Omental fat pad (tissue), 4 donors: ENCODE results near the gene SMC1B. TPM values are rescaled to one million over a fixed set of nuclear protein-coding genes. Genes with fewer than 3 reads are reported as not detected.

ENCODE experiments used
- total RNA-seq, 4 donors: library from RNA; depleted of rRNA; stranded (reverse); fragments of >200 nt; gene quantifications; one replicate each; pipeline ENCODE4 v1.1.0, GENCODE V29; 2016

Gene SMC1B
- total RNA-seq, 4 donors from 2014 or later = not detected

Other genes starting within 250 kb of the SMC1B start
- 10 to 100 TPM; 33.9 to 66.5 (median 57.7) TPM for gene NUP50, start 249.7 kb downstream of the SMC1B start, total RNA-seq
- gene KIAA0930, start 172.7 kb downstream of the SMC1B start, total RNA-seq = 10 to 100 TPM; 27.4 to 58.8 (median 50.2) TPM
- gene UPK3A, start 128.7 kb downstream of the SMC1B start, total RNA-seq = not detected
- gene FAM118A, start 103.7 kb downstream of the SMC1B start, total RNA-seq = 10 to 100 TPM; 16.9 to 59.0 (median 33.7) TPM
- under 1 TPM in 1 of 4 donors, not detected in 3; 0.56 TPM for gene RIBC2, start 94 bp upstream of the SMC1B start, total RNA-seq
- 100 to 1,000 TPM; 131 to 349 (median 293) TPM for gene FBLN1, start 89.3 kb upstream of the SMC1B start, total RNA-seq